UCSD-AML1 (cell line): Measurements from ENCODE around the gene IL1RAP.

ENCODE experiments used
- DNase-seq: peaks from one replicate; lab custom pipeline; 2025; ENCODE audit not compliant: unreplicated experiment; lab: John Stamatoyannopoulos, UW

The IL1RAP gene

DNA sequence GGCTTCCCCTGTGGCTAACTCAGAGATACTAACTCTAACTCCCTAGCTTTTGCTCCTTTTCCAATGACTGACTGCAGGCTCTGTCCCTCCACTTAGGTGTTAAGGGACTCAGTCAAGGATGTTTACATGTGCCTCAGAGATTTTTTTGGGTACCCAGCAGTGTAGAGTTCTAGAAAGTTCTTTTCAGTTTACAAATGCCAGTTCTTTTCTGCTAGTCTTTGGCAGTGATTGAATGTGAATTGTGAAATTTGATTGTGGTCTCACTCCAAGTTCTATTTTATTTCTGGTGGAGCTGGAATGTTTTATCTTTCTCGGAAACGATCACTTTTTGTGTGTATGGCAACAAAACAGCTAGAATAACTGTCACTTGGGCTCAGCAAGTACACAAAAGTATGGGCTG, 60.6 kb downstream of the IL1RAP start:
- DNase-seq, result no peak

DNA sequence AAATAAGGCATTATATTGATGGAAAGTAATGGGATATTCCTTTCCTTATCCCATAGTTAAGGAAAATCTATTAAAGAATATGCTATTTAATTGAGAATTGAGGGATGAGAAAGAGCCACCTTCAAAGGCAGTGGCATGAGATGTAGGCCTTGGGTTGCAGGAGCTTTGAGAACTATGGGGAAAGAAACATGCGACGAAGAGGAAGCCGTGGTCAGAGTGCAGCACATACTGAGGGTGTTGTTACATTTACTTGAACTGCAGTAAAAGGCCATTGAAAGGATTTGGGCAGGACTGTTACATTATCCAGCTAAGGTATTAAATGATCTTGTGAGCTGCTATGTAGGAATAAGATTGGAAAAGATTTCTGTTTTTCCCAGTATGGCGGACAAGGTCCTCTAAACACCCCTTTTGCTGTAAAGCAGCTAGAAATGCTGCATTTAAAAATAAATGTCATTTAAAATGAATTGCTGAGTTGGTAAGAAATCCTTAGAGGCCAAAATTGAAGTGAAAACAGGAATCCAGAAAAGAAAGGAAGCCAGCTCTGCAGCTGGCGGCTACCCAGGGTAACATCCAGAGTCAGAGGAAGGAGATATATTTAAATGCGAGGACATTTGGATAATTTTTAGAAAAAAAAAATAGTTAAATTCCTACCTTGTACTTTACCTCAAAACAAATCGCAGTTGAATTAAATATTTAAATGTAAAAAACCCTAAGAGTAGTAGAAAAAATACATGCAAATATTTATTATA, 61.7 kb downstream of the IL1RAP start:
- DNase-seq, result peak; percentile 41

DNA sequence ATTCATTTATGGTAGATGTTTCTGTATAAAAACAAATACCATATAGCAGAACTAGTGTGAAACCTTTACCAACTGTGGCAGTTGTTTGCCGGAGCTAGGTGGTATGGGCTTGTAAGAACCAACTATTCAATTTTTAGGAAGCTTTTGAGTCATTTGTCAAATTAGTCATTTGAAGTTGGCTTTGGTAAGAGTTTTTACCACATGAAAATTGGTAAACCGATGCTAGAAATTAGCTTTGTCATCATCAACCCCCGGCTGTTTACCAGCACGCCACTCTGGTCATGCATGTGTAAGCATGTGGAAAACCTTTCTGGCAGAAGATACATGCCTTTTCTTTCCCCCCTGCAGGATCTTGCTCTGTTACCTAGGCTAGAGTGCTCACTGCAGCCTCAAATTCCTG, 63.3 kb downstream of the IL1RAP start:
- no peak for DNase-seq

DNA sequence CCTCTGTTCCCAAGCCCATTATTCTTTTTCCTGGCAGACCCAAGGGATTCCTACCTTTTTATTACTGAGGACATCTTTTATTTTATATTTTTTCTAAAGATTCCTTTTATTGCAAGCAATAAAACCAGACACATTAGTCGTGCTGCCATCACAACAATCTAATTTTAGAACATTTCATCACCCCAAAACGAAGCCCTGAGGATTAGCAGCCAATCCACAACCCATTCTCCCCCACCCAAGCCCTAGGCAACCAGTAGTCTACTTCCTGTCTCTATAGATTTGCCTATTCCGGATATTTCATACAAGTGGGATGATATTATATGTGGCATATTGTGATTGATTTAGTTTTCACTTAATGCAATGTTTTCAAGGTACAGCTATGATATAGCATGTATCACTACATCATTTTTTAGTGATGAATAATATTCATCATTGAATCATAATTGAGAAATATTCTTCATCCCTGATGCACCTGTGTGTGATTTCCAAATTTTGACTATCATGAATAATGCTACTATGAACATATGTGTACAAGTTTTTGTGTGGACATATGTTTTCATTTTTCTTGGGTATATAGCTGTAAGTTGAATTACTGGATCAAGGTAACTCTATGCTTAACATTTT, 65.7 kb downstream of the IL1RAP start:
- no peak for DNase-seq

DNA sequence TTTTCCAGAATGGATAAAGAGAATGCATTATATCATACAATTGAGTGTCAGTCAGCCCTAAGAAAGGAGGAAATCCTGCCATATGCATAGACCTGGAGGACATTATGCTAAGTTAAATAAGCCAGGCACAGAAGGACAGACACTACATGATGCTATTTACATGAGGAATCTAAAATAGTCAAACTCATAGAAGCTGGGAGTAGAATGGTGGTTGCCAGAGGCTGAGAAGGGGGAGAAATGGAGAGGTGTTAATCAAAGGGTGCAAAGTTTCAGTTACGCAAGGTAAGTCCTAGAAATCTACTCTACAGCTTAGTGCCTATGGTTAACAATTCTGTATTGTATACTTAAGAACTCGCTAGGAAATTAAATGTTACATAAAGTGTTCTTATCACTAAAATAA, 66.5 kb downstream of the IL1RAP start:
- DNase-seq, result no peak

DNA sequence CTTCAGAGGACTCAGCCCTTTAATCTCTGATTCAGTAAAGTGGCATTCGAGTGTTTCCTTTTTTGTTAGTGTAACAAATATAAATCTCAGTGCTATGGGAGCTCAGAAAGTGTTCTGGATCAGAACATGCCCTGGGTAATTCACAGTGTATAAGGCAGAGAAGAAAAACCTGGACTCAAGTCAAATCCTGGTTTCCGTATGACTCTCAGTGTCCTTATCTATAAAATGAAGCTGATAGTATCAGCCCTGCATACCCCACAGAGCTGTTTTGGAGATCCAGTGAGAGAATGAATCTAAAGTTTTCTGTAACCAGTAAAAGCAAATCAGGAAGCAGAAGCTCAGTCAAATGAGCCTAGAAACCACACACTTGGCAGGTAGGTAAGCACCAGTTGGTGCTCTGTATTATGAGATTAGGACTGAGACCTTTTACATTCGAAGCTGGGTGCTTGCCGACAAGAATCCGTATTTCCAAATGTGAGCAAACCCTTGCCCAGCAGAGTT, 67.2 kb downstream of the IL1RAP start:
- no peak for DNase-seq

DNA sequence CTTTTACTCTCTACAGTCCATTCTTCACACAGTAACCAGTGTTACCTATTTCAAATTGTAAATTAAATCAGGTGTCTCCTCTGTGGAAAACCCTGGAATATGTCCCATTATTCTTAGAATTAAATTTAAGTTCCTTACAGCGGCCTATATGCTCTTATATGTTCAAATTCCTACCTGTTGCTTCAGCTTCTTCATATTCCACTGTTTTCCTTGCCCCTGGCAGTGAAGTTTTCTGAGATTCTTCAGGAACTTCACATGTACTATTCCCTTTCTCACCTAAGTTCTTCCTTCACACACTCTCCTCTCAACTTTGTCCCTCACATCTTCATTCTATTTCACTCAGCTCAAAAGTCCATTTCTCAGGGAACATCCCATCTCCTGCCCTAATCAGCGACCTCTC, 68.8 kb downstream of the IL1RAP start:
- no peak for DNase-seq

DNA sequence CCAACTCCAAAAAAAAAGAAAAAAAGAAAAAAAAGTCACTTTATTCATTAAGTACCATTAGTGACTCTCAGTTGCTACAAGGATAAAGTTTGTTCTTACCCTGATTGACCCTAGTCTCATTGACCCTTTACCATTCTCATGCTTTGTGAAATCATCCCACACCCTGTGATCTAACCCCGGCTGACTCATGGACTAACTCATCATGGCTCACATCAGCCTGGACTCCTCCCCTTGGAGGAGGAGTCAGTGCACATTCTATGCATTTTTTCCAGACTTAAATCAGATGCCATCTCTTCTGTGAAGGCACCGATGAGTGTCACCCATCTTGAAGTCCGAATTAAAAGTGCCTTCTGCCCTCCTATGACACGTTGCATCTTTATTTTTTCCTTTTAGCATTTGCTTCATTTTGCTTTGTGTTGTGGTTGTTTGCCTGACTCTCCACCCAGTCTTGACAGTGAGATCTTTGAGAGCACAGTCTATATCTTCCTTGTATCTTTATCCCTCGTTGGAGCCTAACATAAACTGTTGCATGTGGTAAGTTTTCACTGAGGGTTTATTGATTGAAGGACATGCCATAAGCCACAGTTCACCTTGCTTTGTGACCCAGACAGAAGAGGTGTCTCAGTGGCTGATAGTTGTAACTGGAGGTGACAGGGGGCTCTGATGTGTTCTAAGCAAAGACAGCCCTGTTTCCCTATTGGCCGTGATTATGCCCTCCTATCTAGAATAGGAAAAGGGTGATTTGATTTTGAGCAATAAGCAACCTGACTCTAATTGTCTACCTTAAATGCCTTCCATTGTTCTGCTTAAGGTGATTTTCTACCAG, 72.1 kb downstream of the IL1RAP start:
- DNase-seq, result peak; percentile 11

DNA sequence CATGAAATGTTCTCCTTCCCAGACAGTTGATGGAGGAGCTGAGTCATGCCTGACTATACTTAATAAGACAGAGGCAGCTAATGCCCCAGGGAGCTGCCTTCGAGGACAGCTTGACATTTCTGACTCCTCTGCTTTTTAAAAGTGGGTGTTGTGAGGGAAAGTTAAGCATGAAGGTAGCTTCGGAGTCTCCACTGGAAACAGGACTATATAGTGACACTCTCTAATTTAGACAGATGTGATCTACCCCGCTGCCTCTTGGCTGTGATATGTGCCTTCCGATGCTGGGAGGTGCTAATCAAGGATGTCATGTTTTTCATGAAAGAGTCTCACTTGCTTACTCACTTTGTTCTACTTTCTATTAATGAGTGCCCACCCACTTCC, 72.7 kb downstream of the IL1RAP start:
- no peak for DNase-seq

DNA sequence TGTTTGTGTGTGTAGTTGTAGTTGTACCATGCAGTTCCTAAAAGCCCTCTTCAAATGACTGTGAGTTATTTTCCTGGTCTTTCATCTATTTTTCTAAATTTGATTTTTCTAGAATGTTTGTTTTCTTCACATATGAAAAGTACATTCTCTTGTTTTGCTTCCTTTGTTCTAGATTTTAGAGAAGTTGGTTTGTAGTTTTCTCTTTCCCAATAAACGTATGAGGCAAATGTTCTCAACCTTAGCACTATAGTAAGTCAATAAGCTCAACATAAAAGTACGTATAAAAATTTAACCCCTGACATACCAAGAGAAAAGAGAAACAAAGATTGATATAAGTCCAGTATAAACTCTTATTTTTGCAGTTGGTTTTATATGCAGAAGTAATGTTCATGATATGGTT, 74.7 kb downstream of the IL1RAP start:
- DNase-seq, result no peak

DNA sequence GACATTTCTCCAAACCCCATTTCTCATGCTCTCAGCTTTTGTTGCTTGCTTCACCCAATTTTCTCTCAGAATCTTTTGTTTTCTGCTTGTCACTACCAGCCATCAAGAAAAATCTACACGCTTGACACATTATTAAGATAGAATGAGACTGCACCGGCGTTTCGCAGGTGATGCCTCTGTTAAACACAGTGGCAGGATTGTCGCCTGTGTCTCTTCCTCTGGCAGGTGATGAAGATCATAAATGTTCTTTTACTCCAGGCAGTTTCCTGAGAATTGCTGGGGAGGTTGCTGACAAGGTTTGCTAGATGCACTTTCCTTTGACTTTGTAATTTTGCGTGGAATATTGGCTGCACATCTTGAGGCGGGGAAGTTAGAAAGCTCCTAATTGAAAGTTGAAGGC, 75.4 kb downstream of the IL1RAP start:
- DNase-seq, result no peak

DNA sequence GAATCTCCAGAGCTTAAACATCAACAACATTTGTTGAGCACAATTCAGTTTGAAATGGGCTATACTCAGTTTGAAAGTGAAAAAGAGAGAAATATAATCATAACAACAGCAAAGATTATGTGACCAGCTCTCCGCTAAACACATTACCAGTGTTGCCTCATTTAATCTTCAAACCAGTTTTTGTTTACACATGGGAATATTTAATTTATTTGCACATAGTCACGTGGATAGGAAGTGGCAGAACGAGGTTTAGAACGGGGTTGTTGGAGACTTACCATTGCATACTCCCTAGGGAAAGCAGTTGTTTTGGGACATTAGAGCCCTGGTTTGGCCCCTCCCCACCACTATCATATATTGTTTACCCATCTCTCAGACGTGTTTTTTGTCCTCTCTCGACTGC, 77.2 kb downstream of the IL1RAP start:
- no peak for DNase-seq

DNA sequence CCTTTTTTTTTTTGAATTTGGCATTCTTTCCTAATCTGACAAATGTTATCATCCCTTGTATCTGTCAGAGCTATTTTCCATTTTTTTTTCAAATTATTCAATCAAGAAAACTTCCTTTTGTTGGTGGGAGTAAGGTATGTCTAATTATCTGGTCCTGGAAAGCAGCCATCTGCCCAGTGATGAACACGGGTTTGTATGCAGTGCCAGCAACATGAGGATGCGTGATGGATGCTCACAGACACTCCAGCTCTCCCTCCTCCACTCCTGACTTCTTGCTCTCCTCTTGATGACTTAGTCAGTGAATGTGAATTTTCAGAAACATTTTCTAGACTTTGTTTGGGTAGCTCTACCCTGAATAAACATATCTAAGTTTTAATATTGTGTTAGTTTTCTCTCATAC, 79.2 kb downstream of the IL1RAP start:
- no peak for DNase-seq

DNA sequence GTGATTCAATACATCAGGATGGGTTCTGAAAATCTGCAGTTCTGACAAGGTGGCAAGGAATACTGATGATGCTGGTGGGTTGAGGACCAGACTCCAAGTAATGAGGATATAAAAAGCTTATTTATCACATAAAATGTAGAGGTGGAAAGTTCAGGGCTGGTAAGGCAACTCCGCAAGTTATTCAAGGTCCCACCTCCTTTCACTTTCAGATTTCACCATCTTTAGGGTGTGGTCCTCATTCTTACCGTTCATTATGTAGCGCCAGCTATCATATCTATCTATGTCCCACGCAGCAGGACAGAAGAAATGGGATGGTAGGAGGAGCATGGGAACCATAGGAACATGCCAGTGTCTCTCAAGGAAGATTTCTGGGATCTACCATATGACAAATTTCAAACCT, 80.3 kb downstream of the IL1RAP start:
- DNase-seq, result no peak

DNA sequence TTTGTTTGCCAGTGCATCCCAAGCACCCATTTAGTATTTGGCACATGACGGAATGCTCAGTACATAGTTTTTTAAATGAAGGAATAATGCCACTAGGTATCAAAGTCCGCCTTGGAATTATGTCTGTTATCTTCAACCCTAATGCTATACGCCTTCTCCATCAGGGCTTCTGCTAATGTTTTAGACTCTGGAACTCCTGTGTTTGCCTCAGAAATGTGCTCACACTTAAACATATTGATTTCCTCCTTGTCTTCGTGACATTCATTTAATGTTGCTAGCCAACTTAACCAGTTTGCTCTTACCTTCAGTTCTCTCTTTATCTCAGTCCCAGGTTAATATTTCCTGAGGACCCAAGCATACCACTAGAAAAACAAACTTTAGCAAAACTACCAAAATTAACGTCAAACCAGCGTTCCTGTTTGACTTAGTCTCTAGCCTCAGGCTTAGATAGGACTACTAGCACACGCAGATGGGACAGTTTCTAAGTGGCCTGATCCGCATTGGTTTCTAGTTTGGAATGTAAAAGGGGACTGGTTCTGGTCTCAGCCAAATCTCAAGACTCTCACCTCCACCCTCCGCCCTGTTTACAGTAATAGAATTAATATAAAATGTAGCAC, 81.4 kb downstream of the IL1RAP start:
- no peak for DNase-seq

DNA sequence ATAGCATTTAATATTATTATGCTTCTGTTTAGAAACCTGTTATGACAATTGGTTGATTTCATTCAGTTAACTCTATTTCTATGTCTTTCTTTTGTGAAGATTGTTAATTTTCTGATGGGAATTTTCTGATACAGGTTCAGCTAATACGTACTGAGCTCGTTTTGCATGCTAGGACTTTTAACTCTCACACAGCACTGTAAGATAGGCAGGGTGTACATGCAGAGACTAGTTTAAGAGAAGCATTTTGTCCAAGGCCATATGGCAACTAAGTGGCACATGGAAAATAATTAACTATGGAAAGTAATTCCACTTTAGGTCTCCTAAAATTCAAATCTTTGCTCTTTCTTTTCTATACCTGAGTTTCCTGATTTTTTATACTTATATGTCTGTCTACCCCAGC, 81.9 kb downstream of the IL1RAP start:
- DNase-seq, result no peak

DNA sequence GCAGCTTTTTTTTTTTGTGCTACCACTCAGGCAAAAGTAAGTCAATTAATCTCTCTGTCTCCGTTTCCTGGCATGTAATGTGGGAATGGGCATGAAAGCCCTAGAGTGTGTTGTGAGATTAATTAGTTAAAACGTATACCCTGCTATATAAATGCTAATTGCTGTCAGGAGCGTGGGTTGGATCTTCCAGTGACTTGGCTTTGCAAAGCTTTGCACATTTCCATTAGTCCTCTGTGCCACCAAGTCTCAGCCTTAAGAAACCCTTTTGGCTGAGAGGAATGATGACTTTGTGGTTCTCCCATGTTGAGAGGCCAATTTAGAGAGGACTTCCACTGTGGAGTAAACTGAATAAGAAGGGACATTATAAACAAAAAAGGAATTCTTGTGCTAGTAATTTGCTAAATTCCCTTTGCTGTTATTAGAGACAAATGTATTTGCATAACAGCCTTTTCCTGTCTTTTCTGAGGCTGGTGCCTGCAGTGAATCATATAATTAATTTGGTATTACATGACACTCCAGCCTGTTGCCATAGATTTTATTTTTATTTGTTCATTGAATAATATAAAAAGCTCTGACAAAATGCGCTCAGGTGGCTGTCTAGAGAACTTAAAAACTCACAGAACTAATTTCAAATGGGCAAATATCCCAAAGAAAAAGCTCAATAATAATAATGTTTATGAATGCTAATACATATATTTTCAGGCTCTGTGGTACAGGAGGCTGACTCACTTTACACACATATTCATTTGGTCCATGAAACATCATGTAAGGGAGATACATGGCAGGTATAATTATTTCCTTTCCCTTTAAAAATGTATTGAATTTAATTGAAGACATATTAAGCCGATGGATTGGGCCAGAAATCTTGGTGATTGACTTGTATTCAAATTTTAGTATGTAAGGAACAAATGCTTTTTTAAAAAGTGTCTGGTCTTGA, 82.7 kb downstream of the IL1RAP start:
- DNase-seq, result no peak

DNA sequence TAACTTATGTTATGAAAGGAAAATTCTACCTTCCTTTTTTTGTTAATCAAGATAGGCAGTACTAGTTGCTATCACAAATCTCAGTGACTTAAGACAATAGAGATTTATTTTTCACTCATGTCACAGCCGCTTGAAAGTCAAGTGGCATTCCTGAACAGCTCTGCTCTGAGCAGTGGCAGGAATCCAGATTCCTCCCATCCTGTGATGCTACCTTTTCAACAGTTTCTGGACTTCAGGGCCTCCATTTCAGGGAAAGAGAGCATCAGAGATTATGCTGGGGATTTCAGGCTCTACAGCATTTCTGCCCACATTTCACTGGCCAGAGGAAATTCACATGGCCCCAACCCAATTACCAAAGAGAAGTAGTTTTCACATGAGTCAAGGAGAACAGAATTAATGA, 83.4 kb downstream of the IL1RAP start:
- DNase-seq, result no peak

DNA sequence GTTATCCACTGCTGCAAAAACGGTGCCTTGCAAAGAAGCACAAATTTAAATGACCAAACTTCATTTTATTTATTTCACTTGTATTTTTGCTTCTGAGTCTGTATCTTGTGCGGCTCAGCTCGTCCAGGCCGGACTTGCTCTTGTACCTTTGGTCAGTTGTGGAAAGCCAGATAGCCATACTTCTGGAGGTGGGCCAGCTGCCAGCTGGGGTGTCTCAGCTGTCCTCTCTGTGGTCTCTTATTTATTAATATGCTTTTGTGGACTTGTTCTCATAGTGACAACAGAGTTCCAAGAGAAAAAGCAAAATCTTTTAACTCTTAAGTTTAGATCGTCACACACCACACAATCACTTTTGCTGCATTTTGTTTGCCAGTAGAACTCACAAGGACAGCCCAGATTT, 87.7 kb downstream of the IL1RAP start:
- DNase-seq, result no peak

DNA sequence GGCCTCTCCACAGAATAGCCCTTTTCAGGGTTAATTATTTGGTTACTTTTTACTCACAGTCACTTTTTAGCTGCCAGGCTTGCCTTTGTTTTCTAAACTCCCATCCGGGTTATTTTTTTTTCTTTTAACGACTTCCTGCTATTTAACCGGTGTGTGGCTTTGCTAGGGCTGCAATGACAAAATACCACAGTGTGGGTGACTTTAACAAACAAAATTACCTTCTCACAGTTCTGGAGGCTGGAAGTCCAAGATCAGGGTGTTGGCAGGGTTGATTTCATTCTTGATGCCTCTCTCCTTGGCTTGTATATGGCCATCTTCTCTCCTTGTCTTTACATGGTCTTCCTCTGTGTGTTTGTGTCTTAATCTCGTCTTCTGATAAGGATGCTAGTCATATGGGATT, 91.5 kb downstream of the IL1RAP start:
- DNase-seq, result no peak
